NCI-H146 (cell line): ENCODE data around the gene RHBDL1.

Source experiments
- DNase-seq: peaks from one replicate; lab custom pipeline; 2025; lab: John Stamatoyannopoulos, UW

Gene RHBDL1

DNA sequence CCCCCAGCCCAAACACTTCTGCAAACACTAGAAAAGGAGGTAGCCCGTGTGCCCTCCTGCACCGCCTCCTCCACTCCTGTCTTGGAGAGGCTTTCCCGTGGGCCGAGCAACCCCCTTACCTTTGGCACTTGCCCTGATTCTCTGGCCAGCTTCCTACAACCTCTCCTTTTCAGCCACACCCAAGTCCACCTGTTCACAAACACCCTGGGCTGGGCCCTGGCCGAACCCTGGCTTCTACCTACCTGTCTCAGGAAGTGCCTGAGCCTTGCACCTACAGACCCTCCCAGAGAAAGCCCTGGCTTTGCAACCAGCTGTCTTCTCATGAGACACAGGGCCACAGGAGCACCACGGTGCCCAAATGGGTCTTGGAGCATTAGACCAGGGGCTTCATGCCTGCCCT is 43.5 kb downstream of the RHBDL1 start:
- no peak for DNase-seq

- DNase-seq, result peak; percentile 90
Observed at GRCh38 chr16:719815-720446, 44.5 kb downstream of the RHBDL1 start.

GRCh38 chr16:720447-720989 is 45.0 kb downstream of the RHBDL1 start:
- DNase-seq, result peak; percentile 93

GRCh38 chr16:720990-721764 is 45.7 kb downstream of the RHBDL1 start, which contains the start of gene ANTKMT:
Gene ANTKMT, plus strand, starts transcription at chr16:721146. Its CDS starts 129 bp downstream, at chr16:721275.
- peak; percentile 94 for DNase-seq

DNA sequence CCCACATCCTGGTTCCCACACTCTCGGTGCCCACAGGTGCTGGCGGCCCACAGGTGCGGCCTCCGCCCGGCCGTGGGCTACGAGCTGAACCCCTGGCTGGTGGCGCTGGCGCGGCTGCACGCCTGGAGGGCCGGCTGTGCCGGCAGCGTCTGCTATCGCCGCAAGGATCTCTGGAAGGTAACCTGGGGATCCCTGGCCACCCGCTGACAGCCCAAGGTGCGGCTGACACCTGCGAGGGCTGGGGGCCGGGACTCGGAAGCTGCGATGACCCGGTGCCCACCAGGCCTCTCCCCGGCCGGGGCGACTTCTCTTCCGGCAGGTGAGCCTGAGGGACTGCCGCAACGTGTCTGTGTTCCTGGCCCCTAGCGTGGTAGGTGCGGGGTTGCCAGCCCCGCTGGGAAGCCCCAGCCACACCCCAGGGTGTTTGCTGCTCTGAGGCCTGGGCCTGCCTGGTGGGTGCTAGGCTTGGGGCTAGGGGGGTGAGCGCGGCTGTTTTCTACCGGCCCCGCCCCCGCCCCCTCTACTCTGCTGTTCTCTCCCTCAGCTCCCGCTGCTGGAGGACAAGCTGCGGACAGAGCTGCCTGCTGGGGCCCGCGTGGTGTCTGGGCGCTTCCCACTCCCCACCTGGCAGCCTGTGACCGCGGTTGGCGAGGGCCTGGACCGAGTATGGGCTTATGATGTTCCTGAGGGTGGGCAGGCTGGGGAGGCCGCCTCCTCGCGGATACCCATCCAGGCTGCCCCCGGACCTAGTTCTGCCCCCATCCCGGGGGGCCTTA is 46.5 kb downstream of the RHBDL1 start:
- no peak for DNase-seq

DNA sequence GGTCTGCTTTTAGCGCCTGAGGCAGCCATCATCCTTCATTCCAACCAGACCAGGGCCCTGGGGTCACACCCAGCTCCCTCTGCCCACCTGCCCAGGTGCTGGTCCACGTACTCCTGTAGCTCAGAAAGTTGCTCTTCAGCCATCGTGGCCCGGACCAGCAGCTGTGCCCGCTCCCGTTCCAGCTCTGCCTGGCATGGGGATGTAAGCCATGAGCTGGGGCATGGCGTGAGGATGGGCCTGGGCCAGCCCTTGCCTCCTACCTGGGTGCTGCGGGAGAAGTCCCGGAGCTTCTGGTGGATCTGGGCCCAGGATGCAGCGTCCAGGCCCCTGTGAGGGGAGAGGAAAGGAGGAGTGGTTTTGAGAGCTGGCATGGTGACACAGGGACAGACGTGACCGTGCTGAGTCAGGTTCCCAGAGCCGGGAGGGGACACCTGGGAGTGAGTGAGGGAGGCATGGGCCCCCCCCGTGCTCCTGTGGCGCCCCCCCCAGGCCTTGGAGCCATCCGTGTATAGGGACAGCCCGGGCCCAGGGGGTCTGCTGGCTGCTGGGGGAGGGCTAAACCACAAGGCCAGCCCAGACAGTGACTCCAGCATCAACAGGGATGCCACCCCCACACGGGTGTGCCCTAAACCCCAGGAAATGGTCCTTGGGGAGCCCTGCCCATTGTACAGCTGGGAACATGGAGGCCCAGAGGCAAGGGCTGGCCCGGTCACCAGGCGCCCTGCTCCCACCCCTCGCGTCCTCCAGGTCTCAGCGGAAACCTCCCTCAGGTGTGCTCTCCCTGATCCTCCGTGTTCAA is 47.6 kb downstream of the RHBDL1 start:
- no peak for DNase-seq

DNA sequence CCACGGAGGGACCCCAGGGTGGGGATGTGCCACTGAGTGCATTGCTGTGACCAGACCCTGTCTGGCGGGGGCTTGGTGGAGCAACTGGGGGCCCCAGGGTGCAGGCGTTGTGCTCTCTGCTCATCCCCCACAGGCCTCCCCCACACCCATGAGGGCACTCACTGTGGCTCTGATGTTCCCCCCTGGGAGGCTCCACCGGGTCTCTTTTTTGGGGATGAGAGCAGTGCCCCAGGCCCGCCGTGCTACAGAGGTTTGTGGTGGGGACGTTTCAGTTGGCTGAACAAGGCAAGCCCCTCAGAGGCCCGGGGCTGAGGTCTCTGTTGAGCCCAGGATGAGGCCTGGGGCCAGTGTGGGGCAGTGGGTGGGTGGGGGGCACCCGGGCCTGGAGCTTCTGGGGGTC is 48.2 kb downstream of the RHBDL1 start:
- DNase-seq, result no peak

- no peak for DNase-seq
Observed at GRCh38 chr16:724188-725040, 48.9 kb downstream of the RHBDL1 start.

DNA sequence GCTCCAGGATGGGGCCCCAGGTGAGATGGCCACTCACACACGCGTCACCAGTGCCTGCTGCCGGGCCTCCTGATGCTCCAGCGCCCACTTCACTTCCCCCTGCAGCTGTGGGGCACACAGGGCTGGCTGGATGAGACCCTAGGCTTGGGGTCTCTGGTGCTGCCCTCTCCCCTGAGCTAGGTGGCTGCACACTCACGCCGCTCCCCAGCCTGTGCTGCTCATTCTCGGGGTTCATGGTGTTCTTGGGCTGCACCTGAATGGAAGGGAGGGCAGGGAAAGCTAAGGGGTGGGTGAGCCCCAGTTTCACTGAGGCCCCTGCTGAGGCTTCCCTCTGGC is 49.5 kb downstream of the RHBDL1 start:
- DNase-seq, result no peak

- DNase-seq, result peak; percentile 16
Observed at GRCh38 chr16:725463-726187, 50.2 kb downstream of the RHBDL1 start.

GRCh38 chr16:726188-726437 is 50.6 kb downstream of the RHBDL1 start:
- DNase-seq, result no peak

- peak; percentile 74 for DNase-seq
Observed at GRCh38 chr16:726438-727290, 51.2 kb downstream of the RHBDL1 start, which contains the start of the genes CCDC78 and HAGHL. Gene CCDC78, minus strand, starts transcription at chr16:726443. Its CDS starts 76 bp downstream, at chr16:726367. Gene HAGHL, plus strand, starts transcription at chr16:727106. Its CDS starts 404 bp downstream, at chr16:727510.

GRCh38 chr16:727291-727977 is 52.0 kb downstream of the RHBDL1 start:
- DNase-seq, result peak; percentile 37
